H1 (cell line): ENCODE measurements around the gene TTPAL. TPM values are rescaled to one million over a fixed set of nuclear protein-coding genes. Genes with fewer than 3 reads are reported as not detected.

Source experiments
- ASH2L ChIP-seq: fragments of 200-600, 300-600 bp; sonication (generic); IDR thresholded peaks from one replicate; pipeline ENCODE4 v1.7.1; 2017; ENCODE audit warnings: low read length
- CHD1 ChIP-seq: IDR thresholded peaks from 2 replicates; pipeline ENCODE4 v1.6.1; 2012; ENCODE audit warnings: low read depth, low read length, improper control_type of control experiment
- JUN ChIP-seq: IDR thresholded peaks from 2 replicates; pipeline ENCODE4 v1.6.1; 2011; ENCODE audit warnings: low read depth, mild to moderate bottlenecking, improper control_type of control experiment, low read length
- RAD21 ChIP-seq, 2 experiments: IDR thresholded peaks in 1 of 2; conservative IDR thresholded peaks in 1 of 2; 2 replicates each; pipeline ENCODE4 v1.6.1; 2011; ENCODE audit warnings: low read depth in 2 of 2, low read length in 2 of 2, improper control_type of control experiment in 1 of 2, inconsistent platforms in 1 of 2, mild to moderate bottlenecking in 1 of 2, moderate library complexity in 1 of 2
- RXRA ChIP-seq: IDR thresholded peaks from 2 replicates; pipeline ENCODE4 v1.6.1; 2011; ENCODE audit warnings: low read depth, mild to moderate bottlenecking, low read length, moderate library complexity; ENCODE audit not compliant: insufficient read depth
- SIX5 ChIP-seq: IDR thresholded peaks from 2 replicates; pipeline ENCODE4 v1.6.1; 2011; ENCODE audit warnings: mild to moderate bottlenecking, low read depth, low read length
- TAF7 ChIP-seq: optimal IDR thresholded peaks from 2 replicates; pipeline ENCODE3; 2011; ENCODE audit warnings: low read depth, mild to moderate bottlenecking, inconsistent platforms, low read length, moderate library complexity, borderline replicate concordance
- polyA plus RNA-seq, 7 experiments: library from polyadenylated mRNA; depleted of rRNA in 3 of 7; stranded (reverse) in 5 of 7; unstranded in 2 of 7; fragments of >200 nt in 5 of 7; fragments of 200-250 nt in 2 of 7; gene quantifications; 1 replicate in 5 of 7; 2 replicates in 1 of 7; 4 replicates in 1 of 7; pipeline versions ENCODE4 v1.2.1 to v1.2.3, GENCODE V29; 2011 to 2013; ENCODE audit warnings: missing spikeins in 2 of 7, mixed read lengths in 2 of 7
- total RNA-seq: library from RNA; stranded (reverse); fragmentation: NEBNext Ultra II Directional; extraction: Animal tissue kit (Norgen Biotek cat#: 25700); gene quantifications from 2 replicates; pipeline ENCODE4 v1.2.1, GENCODE V29; 2021
- TF ChIP-seq, protein P1 (sequence below): IDR thresholded peaks from 2 replicates; pipeline ENCODE4 v1.6.1; 2012; ENCODE audit warnings: inconsistent platforms
- TF ChIP-seq, protein P2 (sequence below): IDR thresholded peaks from 2 replicates; pipeline ENCODE4 v1.6.1; 2011; ENCODE audit warnings: low read depth, mild to moderate bottlenecking, low read length; ENCODE audit not compliant: insufficient read depth

The TTPAL gene
- total and polyA plus RNA-seq, 2 of the 8 experiments (the other 6 are each of a cell fraction or from before 2014, with no cell fraction given), result 2.8 to 14.0 TPM

DNA sequence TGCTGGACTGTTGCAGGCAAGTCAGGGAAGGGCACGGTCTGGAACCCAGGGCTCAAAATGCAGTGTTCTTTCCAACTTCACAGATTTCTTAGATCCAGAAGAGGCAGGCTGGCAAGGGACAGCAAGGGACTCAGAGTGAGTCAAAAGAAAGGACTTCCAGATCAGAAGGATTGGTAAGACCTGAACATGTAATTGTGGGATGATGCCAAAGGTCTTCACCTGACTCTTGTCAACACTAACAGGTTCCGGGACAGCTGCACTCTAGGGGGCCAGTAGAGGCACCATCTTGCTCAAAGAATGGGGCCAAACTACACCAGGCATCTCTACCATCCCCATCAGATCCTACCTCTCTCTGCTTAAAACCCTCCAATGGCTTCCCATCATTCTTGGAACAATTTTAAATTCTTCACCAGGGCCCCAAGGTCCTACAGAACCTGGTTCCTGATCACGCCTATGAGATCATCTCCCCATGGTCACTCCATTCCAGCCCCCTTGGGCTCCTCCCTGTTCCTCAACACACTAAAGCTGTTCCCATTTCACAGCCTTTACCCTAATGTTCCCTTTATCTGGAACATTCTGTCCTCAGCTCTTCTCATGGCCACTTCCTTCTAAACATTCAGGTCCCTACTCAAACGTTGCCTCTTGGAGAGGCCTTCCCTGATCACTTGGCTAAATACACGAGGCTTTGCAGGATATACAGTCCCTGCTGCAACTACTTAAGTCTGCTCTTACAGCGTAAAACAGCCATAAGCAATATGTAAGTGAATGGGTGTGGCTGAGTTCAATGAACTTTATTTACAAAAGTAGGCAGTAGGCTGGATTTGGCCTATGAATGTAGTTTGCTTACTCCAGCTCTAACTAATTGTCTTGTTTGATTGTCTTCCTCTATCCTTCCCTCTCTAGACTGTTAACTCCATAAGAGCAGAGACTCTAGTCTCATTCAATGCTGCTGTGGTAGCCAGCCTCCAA lies 29.6 kb upstream of the TTPAL start (continued):
- no peak for TF ChIP-seq JUN
- no peak for TF ChIP-seq TAF7
- no peak for TF ChIP-seq RAD21 (IDR thresholded peaks at IDR 0.05 in 1 of 2, conservative IDR thresholded peaks at IDR 0.05 in 1 of 2; ENCODE audit: low read depth in 2 of 2, low read length in 2 of 2)
- TF ChIP-seq SIX5, result no peak
- no peak for TF ChIP-seq ASH2L
- TF ChIP-seq, protein P1, sequence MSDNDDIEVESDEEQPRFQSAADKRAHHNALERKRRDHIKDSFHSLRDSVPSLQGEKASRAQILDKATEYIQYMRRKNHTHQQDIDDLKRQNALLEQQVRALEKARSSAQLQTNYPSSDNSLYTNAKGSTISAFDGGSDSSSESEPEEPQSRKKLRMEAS, result no peak
- no peak for TF ChIP-seq CHD1
- TF ChIP-seq, protein P2, sequence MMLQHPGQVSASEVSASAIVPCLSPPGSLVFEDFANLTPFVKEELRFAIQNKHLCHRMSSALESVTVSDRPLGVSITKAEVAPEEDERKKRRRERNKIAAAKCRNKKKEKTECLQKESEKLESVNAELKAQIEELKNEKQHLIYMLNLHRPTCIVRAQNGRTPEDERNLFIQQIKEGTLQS, result no peak
- no peak for TF ChIP-seq RXRA
